Osteoblast (primary cell): ENCODE data around the gene OTOG. TPM values are rescaled to one million over a fixed set of nuclear protein-coding genes. Genes with fewer than 3 reads are reported as not detected.
"Not testable (repeated sequence)": the region's sequence is repeated elsewhere in the genome, so short reads cannot be mapped to it uniquely, and the experiment has no call there.

ENCODE experiments used
- DNase-seq: peaks from one replicate; pipeline ENCODE4 v3.0.0; 2011; ENCODE audit warnings: low spot score, mixed read lengths; ENCODE audit not compliant: insufficient read length; ENCODE audit errors: missing footprints
- H2AFZ ChIP-seq: 2 replicates; pipeline ENCODE4 v1.6.0; 2011; ENCODE audit warnings: mild to moderate bottlenecking, low read length
- H3K27ac ChIP-seq: 2 replicates; pipeline ENCODE4 v1.5.1; 2011; ENCODE audit warnings: mild to moderate bottlenecking, low read depth, low read length, moderate library complexity
- H3K27me3 ChIP-seq: 2 replicates; pipeline ENCODE4 v1.6.0; 2012; ENCODE audit warnings: mild to moderate bottlenecking, control low read depth, inconsistent platforms, low read length, moderate library complexity; ENCODE audit not compliant: insufficient read depth
- H3K36me3 ChIP-seq: 2 replicates; pipeline ENCODE4 v1.5.1; 2011; ENCODE audit warnings: mild to moderate bottlenecking, low read length, control low read depth, moderate library complexity; ENCODE audit not compliant: insufficient read depth
- H3K4me1 ChIP-seq: 2 replicates; pipeline ENCODE4 v1.5.1; 2011; ENCODE audit warnings: mild to moderate bottlenecking, low read length, control low read depth, moderate library complexity; ENCODE audit not compliant: insufficient read depth
- H3K4me2 ChIP-seq: 2 replicates; pipeline ENCODE4 v1.6.0; 2011; ENCODE audit warnings: mild to moderate bottlenecking, low read length; ENCODE audit not compliant: insufficient read depth
- H3K4me3 ChIP-seq: fragments of 200-600 bp; sonication (generic); 3 replicates; pipeline ENCODE4 v1.5.1; 2012; ENCODE audit warnings: mild to moderate bottlenecking, low read length, inconsistent platforms; ENCODE audit not compliant: insufficient read depth
- H3K79me2 ChIP-seq: 2 replicates; pipeline ENCODE4 v1.6.0; 2012; ENCODE audit warnings: mild to moderate bottlenecking, low read length, control low read depth, inconsistent platforms; ENCODE audit not compliant: insufficient read depth
- H3K9me3 ChIP-seq: 2 replicates; pipeline ENCODE4 v1.5.1; 2011; ENCODE audit warnings: low read depth, low read length, control low read depth
- H4K20me1 ChIP-seq: 2 replicates; pipeline ENCODE4 v1.6.0; 2012; ENCODE audit warnings: mild to moderate bottlenecking, low read length, control low read depth; ENCODE audit not compliant: insufficient read depth
- CTCF ChIP-seq: IDR thresholded peaks from 2 replicates; pipeline ENCODE4 v1.5.1; 2011; ENCODE audit warnings: mild to moderate bottlenecking, low read depth, low read length, moderate library complexity; ENCODE audit errors: extremely low read depth
- total RNA-seq: library from RNA; depleted of rRNA; stranded (reverse); fragments of >200 nt; gene quantifications from 2 replicates; pipeline ENCODE4 v1.2.3, GENCODE V29; 2012

The OTOG gene
- total RNA-seq, 1 donor = not detected

- Histone ChIP-seq H2AFZ (no peak overlapping the region), H3K27ac (no peak overlapping the region), H3K9me3 (no peaks in the 10 kb centered on the region), H3K4me3 (no peak overlapping the region), H3K27me3 (peaks cover 9% of the 10 kb centered on the region), H3K36me3 (no peaks in the 10 kb centered on the region), H3K79me2 (no peaks in the 10 kb centered on the region), H4K20me1 (no peaks in the 10 kb centered on the region), H3K4me2 (no peak overlapping the region), H3K4me1 (no peaks in the 10 kb centered on the region)
- TF ChIP-seq CTCF = no peak
- peak; percentile 67 for DNase-seq
Observed at GRCh38 chr11:17612221-17613188, 65.4 kb downstream of the OTOG start.

GRCh38 chr11:17613428-17613962, 66.4 kb downstream of the OTOG start:
- no peaks in the 10 kb centered on the region for H3K4me1 ChIP-seq
- H3K4me3 ChIP-seq = no peak overlapping the region
- no peaks in the 10 kb centered on the region for H3K9me3 ChIP-seq
- H3K4me2 ChIP-seq = no peak overlapping the region
- no peak for TF ChIP-seq CTCF
- H3K36me3 ChIP-seq = no peaks in the 10 kb centered on the region
- no peak overlapping the region for H3K27ac ChIP-seq
- DNase-seq = no peak
- no peak overlapping the region for H2AFZ ChIP-seq
- peaks cover 9% of the 10 kb centered on the region for H3K27me3 ChIP-seq
- no peaks in the 10 kb centered on the region for H3K79me2 ChIP-seq
- no peaks in the 10 kb centered on the region for H4K20me1 ChIP-seq

- Histone ChIP-seq H2AFZ (no peak overlapping the region), H3K4me1 (no peaks in the 10 kb centered on the region), H3K4me2 (no peak overlapping the region), H3K27ac (no peak overlapping the region), H3K4me3 (no peak overlapping the region), H4K20me1 (no peaks in the 10 kb centered on the region), H3K79me2 (no peaks in the 10 kb centered on the region), H3K36me3 (no peaks in the 10 kb centered on the region), H3K9me3 (no peaks in the 10 kb centered on the region), H3K27me3 (peaks cover 9% of the 10 kb centered on the region)
- TF ChIP-seq CTCF = no peak
- DNase-seq = peak; percentile 52
Observed at GRCh38 chr11:17613983-17614382, 66.9 kb downstream of the OTOG start.

- H3K9me3 ChIP-seq, H3K4me1 ChIP-seq, H3K4me2 ChIP-seq, DNase-seq, H3K4me3 ChIP-seq, H4K20me1 ChIP-seq, H3K79me2 ChIP-seq, H3K36me3 ChIP-seq, H3K27ac ChIP-seq, H2AFZ ChIP-seq, H3K27me3 ChIP-seq: not testable (repeated sequence)
Observed at GRCh38 chr11:17622711-17623110, 75.7 kb downstream of the OTOG start.
